OCI-LY3 (cell line): ENCODE measurements around the gene LSM12.
"Not testable (repeated sequence)": the region's sequence is repeated elsewhere in the genome, so short reads cannot be mapped to it uniquely, and the experiment has no call there.

ENCODE experiments used
- CTCF ChIP-seq: fragments of 200-600, 300-600 bp; sonication (generic); IDR thresholded peaks from 2 replicates; pipeline ENCODE4 v1.5.1; 2014; ENCODE audit warnings: antibody characterized with exemption, low read length, low read depth
- EZH2phosphoT487 ChIP-seq: fragments of 200-600 bp; shearing (Covaris generic); IDR thresholded peaks from 2 replicates; pipeline ENCODE4 v1.6.1; 2018; ENCODE audit warnings: antibody characterized with exemption, mixed run types, low read depth

- TF ChIP-seq CTCF, EZH2phosphoT487: not testable (repeated sequence)
Measured at GRCh38 chr17:44021227-44021626, 45.2 kb downstream of the LSM12 start.
